SIG-M5 treated with dmso at 0.1 percent for 504 hours (cell line): ENCODE results near the gene NFS1.

Source experiments
- DNase-seq: peaks from one replicate; lab custom pipeline; 2025; ENCODE audit not compliant: unreplicated experiment; lab: John Stamatoyannopoulos, UW

NFS1 gene

GRCh38 chr20:35644806-35645205, 54.3 kb downstream of the NFS1 start:
- DNase-seq, result no peak

- DNase-seq, result no peak
These were observed 56.1 kb downstream of the NFS1 start for GRCh38 chr20:35643045-35643444.

- no peak for DNase-seq
These were observed 57.4 kb downstream of the NFS1 start for GRCh38 chr20:35641743-35642142.

GRCh38 chr20:35640724-35641123, 58.4 kb downstream of the NFS1 start:
- no peak for DNase-seq

GRCh38 chr20:35638751-35639150, 60.4 kb downstream of the NFS1 start:
- DNase-seq, result no peak

- DNase-seq, result no peak
These were observed 61.9 kb downstream of the NFS1 start for GRCh38 chr20:35637276-35637675.

GRCh38 chr20:35636095-35636494, 63.1 kb downstream of the NFS1 start:
- DNase-seq, result no peak

- DNase-seq, result no peak
These were observed 63.5 kb downstream of the NFS1 start for GRCh38 chr20:35635652-35636051.

- no peak for DNase-seq
These were observed 66.5 kb downstream of the NFS1 start for GRCh38 chr20:35632539-35633115.

- no peak for DNase-seq
These were observed 68.5 kb downstream of the NFS1 start for GRCh38 chr20:35630636-35631035.

- peak; percentile 60 for DNase-seq
These were observed 69.6 kb downstream of the NFS1 start for GRCh38 chr20:35629427-35630145.

- DNase-seq, result no peak
These were observed 72.0 kb downstream of the NFS1 start for GRCh38 chr20:35627121-35627520.

- DNase-seq, result no peak
These were observed 72.7 kb downstream of the NFS1 start for GRCh38 chr20:35626386-35627001.

- DNase-seq, result no peak
These were observed 73.4 kb downstream of the NFS1 start for GRCh38 chr20:35625584-35626385.

- no peak for DNase-seq
These were observed 77.6 kb downstream of the NFS1 start for GRCh38 chr20:35621560-35621946.

GRCh38 chr20:35620818-35621559, 78.2 kb downstream of the NFS1 start:
- no peak for DNase-seq

- peak; percentile 67 for DNase-seq
These were observed 79.7 kb downstream of the NFS1 start for GRCh38 chr20:35619196-35620095.

- no peak for DNase-seq
These were observed 80.7 kb downstream of the NFS1 start for GRCh38 chr20:35618263-35619131.
